OCI-M2 (cell line): ENCODE measurements around the gene RPS27A.
"Not testable (repeated sequence)": the region's sequence is repeated elsewhere in the genome, so short reads cannot be mapped to it uniquely, and the experiment has no call there.

Experiments
- DNase-seq: peaks from one replicate; lab custom pipeline; 2025; ENCODE audit not compliant: unreplicated experiment; lab: John Stamatoyannopoulos, UW

RPS27A gene

DNA sequence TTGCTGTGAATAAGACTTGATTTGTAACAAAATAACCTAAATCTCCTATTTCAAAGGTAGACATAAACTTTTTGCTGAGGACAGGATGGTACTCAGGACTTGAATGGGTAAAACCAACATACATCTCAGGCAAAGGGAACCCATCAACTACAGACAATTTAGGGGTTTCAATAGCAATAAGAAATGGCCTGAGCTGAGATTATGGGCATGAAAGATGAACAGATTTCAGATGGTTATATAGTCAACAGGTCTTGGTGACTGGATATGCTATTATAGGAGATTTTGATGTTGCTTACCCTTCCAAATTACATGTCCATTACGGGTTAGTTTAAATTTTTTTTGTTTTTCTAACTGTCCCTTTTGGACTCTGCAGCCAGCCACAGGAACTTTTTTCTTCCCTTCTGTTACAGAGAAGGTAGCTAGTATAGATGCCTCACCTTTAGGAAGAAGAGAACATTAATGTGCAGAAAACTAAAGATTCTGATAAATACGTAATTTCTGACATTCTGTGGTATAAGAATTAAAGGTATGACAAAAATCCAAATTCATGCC is 4.6 kb downstream of the RPS27A start:
- no peak for DNase-seq

DNA sequence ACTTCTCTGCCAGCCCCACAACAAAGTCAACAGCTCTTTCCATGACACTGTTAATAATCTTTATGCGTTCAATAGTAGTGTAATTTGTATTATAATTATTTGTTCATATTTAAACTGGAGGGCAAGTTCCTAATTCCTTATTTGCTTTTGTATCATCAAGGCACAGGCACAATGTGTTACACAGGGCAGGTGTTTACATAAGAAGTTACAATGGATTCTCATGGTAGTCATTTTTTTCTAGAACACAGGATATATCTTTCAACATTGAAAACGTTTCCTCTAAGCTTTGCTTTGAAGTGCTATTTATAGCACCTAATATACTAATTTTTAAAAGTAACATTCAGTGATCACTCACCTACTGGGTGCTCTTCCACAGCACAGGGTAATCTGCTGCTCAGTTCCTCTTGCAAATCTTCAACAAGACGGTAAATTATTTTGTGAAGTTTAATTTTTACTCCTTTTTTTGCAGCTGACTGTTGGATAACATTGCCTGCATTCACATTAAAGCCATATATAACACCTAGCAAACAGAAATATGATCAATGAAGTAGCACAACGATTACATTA is 7.3 kb downstream of the RPS27A start:
- DNase-seq, result no peak

DNA sequence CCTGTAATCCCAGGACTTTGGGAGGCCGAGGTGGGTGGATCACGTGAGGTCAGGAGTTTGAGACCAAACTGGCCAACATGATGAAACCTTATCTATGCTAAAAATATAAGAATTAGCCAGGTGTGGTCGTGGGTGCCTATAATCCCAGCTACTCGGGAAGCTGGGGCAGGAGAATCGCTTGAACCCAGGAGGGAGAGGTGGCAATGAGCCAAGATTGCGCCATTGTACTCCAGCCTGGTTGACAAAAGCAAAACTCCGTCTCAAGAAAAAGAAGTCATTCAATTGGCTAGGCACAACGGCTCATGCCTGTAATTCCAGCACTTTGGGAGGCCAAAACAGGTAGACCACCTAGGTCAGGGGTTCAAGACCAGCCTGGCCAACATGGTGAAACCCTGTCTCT is 9.1 kb downstream of the RPS27A start:
- DNase-seq, result not testable (repeated sequence)

GRCh38 chr2:55242617-55243016 is 10.1 kb downstream of the RPS27A start:
- no peak for DNase-seq

DNA sequence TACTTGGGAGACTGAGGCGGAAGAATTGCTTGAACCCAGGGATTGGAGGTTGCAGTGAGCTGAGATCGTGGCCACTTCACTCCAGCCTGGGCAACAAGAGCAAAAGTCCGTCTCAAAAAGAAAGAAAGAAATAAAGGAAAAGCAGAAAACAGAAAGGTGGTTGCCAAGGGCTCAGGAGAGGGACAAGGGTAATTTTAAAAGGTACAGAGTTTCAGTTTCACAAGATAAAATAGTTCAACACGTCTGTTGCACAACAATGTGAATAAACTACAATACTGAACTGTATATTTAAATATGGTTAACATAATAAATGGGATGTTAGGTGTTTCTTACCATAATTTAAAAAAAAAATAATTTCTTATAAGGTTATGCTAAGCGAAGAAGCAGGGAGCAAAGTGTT is 12.9 kb downstream of the RPS27A start:
- no peak for DNase-seq

DNA sequence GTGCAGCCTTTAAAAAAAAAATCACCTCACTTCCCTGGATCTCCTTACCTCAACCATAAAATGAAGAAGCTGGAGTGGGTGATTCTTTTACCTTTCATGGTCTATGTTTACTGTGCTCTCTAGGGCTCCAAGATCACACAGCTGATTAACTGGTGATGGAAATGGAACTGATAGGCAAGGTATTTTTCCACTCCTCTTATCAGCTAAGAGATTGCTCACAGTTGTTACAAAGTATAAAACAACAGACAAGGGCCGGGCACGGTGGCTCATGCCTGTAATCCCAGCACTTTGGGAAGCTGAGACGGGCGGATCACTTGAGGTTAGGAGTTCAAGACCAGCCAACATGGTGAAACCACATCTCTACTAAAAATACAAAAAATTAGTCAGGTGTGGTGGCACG is 14.5 kb downstream of the RPS27A start:
- DNase-seq, result no peak

DNA sequence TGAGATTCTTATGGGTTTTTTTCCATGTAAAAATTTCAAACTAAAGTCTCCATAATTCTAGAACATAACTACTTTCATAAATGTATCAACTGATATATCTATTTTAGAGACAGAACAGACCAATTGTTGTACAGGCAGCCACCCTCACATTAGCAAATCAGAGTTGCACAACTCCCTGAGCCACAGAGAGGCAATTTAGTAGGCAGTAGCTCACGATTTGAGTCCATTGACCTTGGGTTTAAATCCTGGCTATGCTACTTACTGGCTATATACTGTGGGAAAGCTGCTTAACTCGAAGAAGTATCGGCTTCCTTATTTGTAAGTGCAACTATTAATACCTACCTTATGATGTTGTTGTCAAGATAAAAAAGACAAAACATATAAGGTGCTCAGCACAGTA is 20.3 kb downstream of the RPS27A start:
- DNase-seq, result no peak

DNA sequence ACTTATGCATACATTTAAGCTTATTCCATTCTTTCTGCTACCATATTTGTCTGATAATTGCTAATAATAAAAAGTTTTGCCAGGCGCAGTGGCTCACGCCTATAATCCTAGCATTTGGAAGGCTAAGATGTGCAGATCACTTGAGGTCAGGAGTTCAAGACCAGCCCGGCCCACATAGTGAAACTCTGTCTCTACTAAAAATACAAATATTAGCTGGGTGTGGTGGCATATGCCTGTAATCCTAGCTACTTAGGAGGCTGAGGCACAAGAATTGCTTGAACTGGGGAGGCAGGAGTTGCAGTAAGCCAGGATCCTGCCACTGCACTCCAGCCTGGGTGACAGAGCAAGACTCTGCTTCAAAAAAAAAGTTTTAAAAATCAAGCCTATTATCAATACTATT is 27.1 kb downstream of the RPS27A start:
- DNase-seq, result not testable (repeated sequence)

- DNase-seq, result no peak
These were observed 35.9 kb downstream of the RPS27A start for GRCh38 chr2:55268288-55268906.

DNA sequence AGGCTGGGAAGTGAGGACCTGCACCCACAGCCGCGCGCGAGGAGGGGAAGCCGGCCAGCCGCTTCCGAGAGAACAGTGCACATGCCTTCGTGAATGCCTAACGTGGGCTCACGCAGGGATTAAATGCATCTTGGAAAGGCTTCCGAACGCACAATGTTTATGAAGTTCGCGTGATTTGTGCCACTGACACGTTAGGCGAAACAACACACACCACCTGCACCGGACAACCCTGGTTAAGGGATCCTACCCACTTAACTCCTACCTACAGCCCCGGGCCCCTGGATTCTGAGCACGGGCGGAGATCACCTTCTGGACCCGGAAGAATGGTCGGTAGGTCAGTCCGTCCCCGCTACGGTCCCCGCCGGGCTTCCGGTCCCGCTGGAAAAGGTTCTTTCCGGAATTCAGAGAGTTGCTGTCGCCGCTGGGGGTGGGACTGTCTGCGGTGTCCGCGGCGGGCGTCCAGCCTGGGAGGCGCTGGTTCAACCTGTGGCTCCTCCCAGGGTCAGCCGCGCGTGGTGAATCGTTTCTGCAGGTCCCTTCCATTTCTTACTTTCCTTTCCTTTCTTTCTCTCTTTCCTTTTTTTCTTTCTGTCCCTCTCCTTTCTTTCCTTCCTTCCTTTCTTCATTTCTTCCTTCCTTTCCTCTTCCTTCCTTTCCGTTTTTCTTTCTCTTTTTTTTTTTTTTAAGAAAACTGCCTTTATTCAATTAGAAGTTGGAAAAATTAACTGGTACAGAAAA is 36.6 kb downstream of the RPS27A start, which contains the start of gene MTIF2:
Gene MTIF2, minus strand, starts transcription at position 325 of the 738 bp plus-strand sequence. CDS start 5,373 bp downstream, outside the sequence.
- DNase-seq, result peak; percentile 38

DNA sequence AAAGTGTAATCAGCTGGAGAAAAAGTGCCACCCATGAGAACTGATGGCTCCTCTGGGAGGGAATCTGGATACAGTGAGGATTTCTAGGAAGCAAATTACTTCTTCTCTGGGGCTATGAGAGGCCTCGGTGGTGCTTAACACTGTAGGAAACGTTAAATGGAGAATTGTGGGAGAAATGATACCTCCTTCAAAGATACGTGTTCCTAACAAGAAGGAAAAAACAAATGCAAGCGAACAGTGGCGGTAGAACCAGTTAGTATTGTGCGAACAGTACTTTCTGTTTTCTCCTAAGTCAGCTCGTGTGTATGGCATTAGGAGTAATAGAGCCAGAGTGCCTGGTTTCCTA is 37.1 kb downstream of the RPS27A start:
- peak; percentile 4 for DNase-seq

DNA sequence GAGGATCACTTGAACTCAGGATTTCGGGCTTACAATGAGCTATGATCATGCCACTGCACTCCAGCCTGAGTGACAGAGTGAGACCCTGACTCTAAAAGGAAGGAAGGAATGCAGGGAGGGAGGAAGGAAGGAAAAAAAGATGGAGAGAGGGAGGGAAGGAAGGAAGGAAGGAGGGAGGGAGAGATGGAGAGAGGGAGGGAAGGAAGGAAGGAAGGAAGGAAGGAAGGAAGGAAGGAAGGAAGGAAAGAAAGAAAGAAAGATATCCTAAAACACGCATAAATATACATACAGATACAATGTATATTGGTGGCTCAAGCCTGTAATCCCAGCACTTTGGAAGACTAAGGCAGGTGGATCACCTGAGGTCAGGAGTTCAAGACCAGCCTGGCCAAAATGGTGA is 41.9 kb downstream of the RPS27A start:
- DNase-seq, result not testable (repeated sequence)

DNA sequence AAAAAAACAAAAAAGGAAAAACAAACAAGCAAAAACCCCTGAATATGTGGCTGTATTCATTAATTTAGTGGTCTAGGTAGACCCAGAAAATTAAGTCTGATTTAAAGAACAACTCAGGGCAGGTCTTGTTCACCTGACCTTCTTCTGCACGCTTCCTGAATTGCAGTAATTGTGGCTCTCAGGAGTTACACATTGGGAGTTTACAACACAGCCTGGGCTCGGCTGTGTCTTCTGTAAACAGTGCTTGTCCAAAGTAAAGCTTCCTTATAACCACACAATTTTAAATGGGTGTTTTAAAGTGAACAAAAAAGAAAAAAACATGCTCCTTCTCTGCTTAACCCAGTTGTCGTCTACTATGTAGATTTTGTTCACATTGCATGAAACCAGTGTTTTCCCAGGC is 44.8 kb downstream of the RPS27A start:
- no peak for DNase-seq

GRCh38 chr2:55279214-55279835 is 46.8 kb downstream of the RPS27A start:
- DNase-seq, result not testable (repeated sequence)

GRCh38 chr2:55279859-55280424 is 47.5 kb downstream of the RPS27A start:
- DNase-seq, result not testable (repeated sequence)

- not testable (repeated sequence) for DNase-seq
These were observed 48.5 kb downstream of the RPS27A start for GRCh38 chr2:55280851-55281546.

DNA sequence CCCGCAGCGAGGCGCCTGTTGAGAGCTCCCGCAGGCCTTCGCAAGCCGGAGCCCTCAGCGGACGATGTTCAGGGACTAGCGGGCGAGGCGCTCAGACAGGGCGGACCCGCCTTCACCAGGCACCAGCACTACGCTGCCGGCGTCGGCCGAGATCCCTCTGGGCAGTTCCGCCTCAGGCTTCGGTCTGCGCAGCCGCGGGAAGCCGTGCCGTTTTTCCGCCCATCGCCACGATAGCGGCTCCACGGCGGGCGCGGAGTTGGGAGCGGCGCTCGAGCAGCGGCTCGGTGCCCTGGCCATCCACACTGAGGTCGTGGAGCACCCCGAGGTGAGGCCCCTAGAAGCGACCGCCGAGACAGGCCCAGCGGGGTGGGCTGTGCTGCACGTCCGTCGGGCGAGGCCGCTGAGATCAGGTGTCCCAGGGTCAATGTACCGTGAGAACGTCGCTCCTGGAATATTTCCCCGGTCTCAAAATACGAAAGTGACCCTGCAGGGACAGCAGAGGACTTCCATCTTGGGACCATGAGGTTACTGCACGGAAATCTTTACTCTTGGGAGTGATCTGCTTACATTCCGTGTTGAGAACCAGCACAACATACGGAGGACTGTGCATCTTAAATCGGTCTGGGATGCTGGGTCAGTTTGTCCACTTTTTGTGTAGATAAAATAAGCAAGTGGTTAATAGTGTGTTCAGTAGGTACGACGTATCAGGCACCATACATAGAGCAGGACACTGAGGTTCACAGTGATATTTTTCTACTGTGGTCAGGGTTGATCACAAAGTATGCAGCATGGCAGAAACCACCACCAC is 49.8 kb downstream of the RPS27A start:
- DNase-seq, result peak; percentile 51

DNA sequence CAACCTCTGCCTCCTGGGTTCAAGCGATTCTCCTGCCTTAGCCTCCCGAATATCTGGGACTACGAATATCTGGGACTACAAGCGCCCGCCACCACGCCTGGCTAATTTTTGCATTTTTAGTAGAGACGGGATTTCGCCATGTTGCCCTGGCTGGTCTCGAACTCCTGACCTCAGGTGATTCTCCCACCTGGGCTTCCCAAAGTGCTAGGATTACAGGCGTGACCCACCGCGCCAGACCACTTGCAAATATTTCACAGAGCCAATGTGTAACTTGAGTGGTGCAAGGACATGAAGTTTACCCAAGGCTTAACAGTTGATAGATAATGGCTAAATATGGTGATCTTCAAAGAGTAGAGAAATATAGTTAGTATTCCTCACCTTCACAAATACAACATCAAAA is 50.6 kb downstream of the RPS27A start:
- no peak for DNase-seq
